Neural cell (in vitro differentiated cells): ENCODE data around the gene CA9. TPM values are rescaled to one million over a fixed set of nuclear protein-coding genes. Genes with fewer than 3 reads are reported as not detected.

Experiments
- H2AFZ ChIP-seq: fragments of 200-600, 300-800 bp; sonication (generic), shearing (Covaris generic); 2 replicates; pipeline ENCODE4 v1.6.0; 2014; ENCODE audit warnings: low read depth, mild to moderate bottlenecking, antibody characterized with exemption, low read length, moderate library complexity
- H3F3A ChIP-seq: fragments of 200-600 bp; shearing (Covaris generic); 2 replicates; pipeline ENCODE4 v1.6.1; 2016; ENCODE audit warnings: mild to moderate bottlenecking, moderate library complexity, mixed read lengths, antibody characterized with exemption, low read length; ENCODE audit not compliant: insufficient read depth, poor library complexity, severe bottlenecking
- H3K27ac ChIP-seq: fragments of 200-600, 300-800 bp; sonication (generic), shearing (Covaris generic); 2 replicates; pipeline ENCODE4 v1.5.1; 2014; ENCODE audit warnings: mild to moderate bottlenecking, low read length, moderate library complexity
- H3K27me3 ChIP-seq: fragments of 300-800, 200-600 bp; sonication (generic), shearing (Covaris generic); 2 replicates; pipeline ENCODE4 v1.6.0; 2014; ENCODE audit warnings: mild to moderate bottlenecking, low read depth, low read length, moderate library complexity; ENCODE audit not compliant: insufficient read depth
- H3K36me3 ChIP-seq: fragments of 300-800, 200-600 bp; sonication (generic), shearing (Covaris generic); 2 replicates; pipeline ENCODE4 v1.5.1; 2014; ENCODE audit warnings: mild to moderate bottlenecking, antibody characterized with exemption, low read length, moderate library complexity; ENCODE audit not compliant: insufficient read depth
- H3K4me2 ChIP-seq: fragments of 300-800, 200-600 bp; sonication (generic), shearing (Covaris generic); 2 replicates; pipeline ENCODE4 v1.6.0; 2014; ENCODE audit warnings: mild to moderate bottlenecking, low read length
- H3K4me3 ChIP-seq: fragments of 300-800, 200-600 bp; sonication (generic), shearing (Covaris generic); 2 replicates; pipeline ENCODE4 v1.5.1; 2014; ENCODE audit warnings: mild to moderate bottlenecking, low read length, moderate library complexity
- H3K79me2 ChIP-seq: fragments of 200-600 bp; shearing (Covaris generic); replicated peaks from 2 replicates; pipeline ENCODE4 v1.6.0; 2014; ENCODE audit warnings: mild to moderate bottlenecking, low read length, moderate library complexity; ENCODE audit not compliant: insufficient read depth
- H3K9ac ChIP-seq: fragments of 300-800, 200-600 bp; sonication (generic), shearing (Covaris generic); 2 replicates; pipeline ENCODE4 v1.6.1; 2016; ENCODE audit warnings: mild to moderate bottlenecking, low read length, mixed read lengths
- H3K9me2 ChIP-seq: fragments of 200-600 bp; shearing (Covaris generic); 2 replicates; pipeline ENCODE4 v1.6.1; 2016; ENCODE audit warnings: mild to moderate bottlenecking, low read length, mixed read lengths; ENCODE audit not compliant: insufficient read depth
- H3K9me3 ChIP-seq: fragments of 200-600, 300-800 bp; sonication (generic), shearing (Covaris generic); 2 replicates; pipeline ENCODE4 v1.6.1; 2016; ENCODE audit warnings: mild to moderate bottlenecking, mixed run types, low read length, moderate library complexity, mixed read lengths
- H4K20me1 ChIP-seq: fragments of 200-600 bp; shearing (Covaris generic); 2 replicates; pipeline ENCODE4 v1.6.1; 2016; ENCODE audit warnings: mild to moderate bottlenecking, mixed run types; ENCODE audit not compliant: insufficient read depth
- CTCF ChIP-seq: fragments of 450-650 bp; IDR thresholded peaks from 2 replicates; pipeline ENCODE4 v1.5.1; 2014; ENCODE audit warnings: antibody characterized with exemption, mild to moderate bottlenecking, moderate library complexity; ENCODE audit not compliant: poor library complexity, severe bottlenecking
- EP300 ChIP-seq: fragments of 450-650 bp; conservative IDR thresholded peaks from 2 replicates; pipeline ENCODE4 v1.6.1; 2014; ENCODE audit warnings: antibody characterized with exemption, mild to moderate bottlenecking, moderate library complexity; ENCODE audit not compliant: poor library complexity, severe bottlenecking
- EZH2 ChIP-seq: fragments of 200-600, 300-800 bp; shearing (Covaris generic), sonication (generic); IDR thresholded peaks from 2 replicates; pipeline ENCODE4 v1.6.1; 2014; ENCODE audit warnings: antibody characterized with exemption, low read length, borderline replicate concordance, mild to moderate bottlenecking; ENCODE audit not compliant: insufficient read depth, poor library complexity, severe bottlenecking
- MXI1 ChIP-seq: fragments of 450-650 bp; conservative IDR thresholded peaks from 2 replicates; pipeline ENCODE4 v1.6.1; 2014; ENCODE audit warnings: antibody characterized with exemption, mild to moderate bottlenecking; ENCODE audit not compliant: poor library complexity, severe bottlenecking
- POLR2AphosphoS5 ChIP-seq: IDR thresholded peaks from 2 replicates; pipeline ENCODE4 v1.6.1; 2012
- RAD21 ChIP-seq: fragments of 450-650 bp; conservative IDR thresholded peaks from 2 replicates; pipeline ENCODE4 v1.6.1; 2014; ENCODE audit warnings: antibody characterized with exemption, mild to moderate bottlenecking, moderate library complexity
- SMC3 ChIP-seq: fragments of 450-650 bp; conservative IDR thresholded peaks from 2 replicates; pipeline ENCODE4 v1.6.1; 2014; ENCODE audit warnings: antibody characterized with exemption, mild to moderate bottlenecking, moderate library complexity; ENCODE audit not compliant: poor library complexity
- TAF1 ChIP-seq: IDR thresholded peaks from 2 replicates; pipeline ENCODE4 v1.6.1; 2012; ENCODE audit warnings: low read depth
- polyA plus RNA-seq: library from polyadenylated mRNA; depleted of rRNA; stranded (reverse); fragments of >200 nt; gene quantifications from 2 replicates; pipeline ENCODE4 v1.2.3, GENCODE V29; 2014
- TF ChIP-seq, protein P1 (sequence below): IDR thresholded peaks from 2 replicates; pipeline ENCODE4 v1.6.1; 2012; ENCODE audit warnings: borderline replicate concordance

Gene CA9
- polyA plus RNA-seq, 1 donor from 2014 or later, result not detected

- TF ChIP-seq EP300 (no peak), SMC3 (no peak), EZH2 (no peak), CTCF (no peak), TAF1 (no peak), POLR2AphosphoS5 (no peak), RAD21 (no peak), MXI1 (no peak)
- TF ChIP-seq, protein P1, sequence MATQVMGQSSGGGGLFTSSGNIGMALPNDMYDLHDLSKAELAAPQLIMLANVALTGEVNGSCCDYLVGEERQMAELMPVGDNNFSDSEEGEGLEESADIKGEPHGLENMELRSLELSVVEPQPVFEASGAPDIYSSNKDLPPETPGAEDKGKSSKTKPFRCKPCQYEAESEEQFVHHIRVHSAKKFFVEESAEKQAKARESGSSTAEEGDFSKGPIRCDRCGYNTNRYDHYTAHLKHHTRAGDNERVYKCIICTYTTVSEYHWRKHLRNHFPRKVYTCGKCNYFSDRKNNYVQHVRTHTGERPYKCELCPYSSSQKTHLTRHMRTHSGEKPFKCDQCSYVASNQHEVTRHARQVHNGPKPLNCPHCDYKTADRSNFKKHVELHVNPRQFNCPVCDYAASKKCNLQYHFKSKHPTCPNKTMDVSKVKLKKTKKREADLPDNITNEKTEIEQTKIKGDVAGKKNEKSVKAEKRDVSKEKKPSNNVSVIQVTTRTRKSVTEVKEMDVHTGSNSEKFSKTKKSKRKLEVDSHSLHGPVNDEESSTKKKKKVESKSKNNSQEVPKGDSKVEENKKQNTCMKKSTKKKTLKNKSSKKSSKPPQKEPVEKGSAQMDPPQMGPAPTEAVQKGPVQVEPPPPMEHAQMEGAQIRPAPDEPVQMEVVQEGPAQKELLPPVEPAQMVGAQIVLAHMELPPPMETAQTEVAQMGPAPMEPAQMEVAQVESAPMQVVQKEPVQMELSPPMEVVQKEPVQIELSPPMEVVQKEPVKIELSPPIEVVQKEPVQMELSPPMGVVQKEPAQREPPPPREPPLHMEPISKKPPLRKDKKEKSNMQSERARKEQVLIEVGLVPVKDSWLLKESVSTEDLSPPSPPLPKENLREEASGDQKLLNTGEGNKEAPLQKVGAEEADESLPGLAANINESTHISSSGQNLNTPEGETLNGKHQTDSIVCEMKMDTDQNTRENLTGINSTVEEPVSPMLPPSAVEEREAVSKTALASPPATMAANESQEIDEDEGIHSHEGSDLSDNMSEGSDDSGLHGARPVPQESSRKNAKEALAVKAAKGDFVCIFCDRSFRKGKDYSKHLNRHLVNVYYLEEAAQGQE, result no peak
- Histone ChIP-seq H3K27ac (no peak overlapping the region), H3K9me3 (no peaks in the 10 kb centered on the region), H3K4me2 (no peak overlapping the region), H3K27me3 (no peaks in the 10 kb centered on the region), H3K36me3 (no peaks in the 10 kb centered on the region), H3K4me3 (no peak overlapping the region), H3K9ac (no peak overlapping the region), H4K20me1 (no peaks in the 10 kb centered on the region), H3F3A (no peaks in the 10 kb centered on the region), H3K79me2 (no peaks in the 10 kb centered on the region), H2AFZ (no peak overlapping the region), H3K9me2 (no peaks in the 10 kb centered on the region)
Measured at GRCh38 chr9:35682520-35683315, 9.0 kb downstream of the CA9 start.

DNA sequence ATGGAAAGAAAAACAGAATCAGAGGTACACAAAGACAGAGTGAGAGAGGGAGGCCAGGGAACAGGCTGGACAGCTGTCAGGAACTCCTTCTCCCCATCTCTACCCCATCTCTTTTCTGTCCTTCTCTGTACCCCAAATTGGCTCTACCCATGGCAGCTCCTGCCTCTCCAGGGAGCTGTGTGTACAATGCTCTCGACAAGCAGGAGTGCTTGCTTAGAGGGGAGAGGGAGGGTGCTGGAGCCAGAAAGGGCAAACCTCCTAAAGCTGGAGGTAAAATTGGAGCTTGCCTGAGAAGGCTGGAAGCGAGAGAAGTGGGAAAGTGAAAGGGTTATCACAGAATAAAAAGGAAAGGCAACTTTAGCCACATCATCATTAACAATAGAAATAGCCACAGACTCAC is 9.6 kb downstream of the CA9 start:
- no peaks in the 10 kb centered on the region for H3K27me3 ChIP-seq
- H3K79me2 ChIP-seq, result no peaks in the 10 kb centered on the region
- no peak overlapping the region for H2AFZ ChIP-seq
- H3K9me3 ChIP-seq, result no peaks in the 10 kb centered on the region
- H3K4me3 ChIP-seq, result no peak overlapping the region
- H3K4me2 ChIP-seq, result no peak overlapping the region
- H3K36me3 ChIP-seq, result no peaks in the 10 kb centered on the region
- H4K20me1 ChIP-seq, result no peaks in the 10 kb centered on the region
- H3F3A ChIP-seq, result no peaks in the 10 kb centered on the region
- no peaks in the 10 kb centered on the region for H3K9me2 ChIP-seq
- H3K9ac ChIP-seq, result no peak overlapping the region
- H3K27ac ChIP-seq, result no peak overlapping the region
- TF ChIP-seq TAF1, result no peak
- TF ChIP-seq CTCF, result no peak
- no peak for TF ChIP-seq SMC3
- no peak for TF ChIP-seq EZH2
- TF ChIP-seq RAD21, result no peak
- no peak for TF ChIP-seq POLR2AphosphoS5
- TF ChIP-seq, protein P1, result no peak
- TF ChIP-seq MXI1, result no peak
- no peak for TF ChIP-seq EP300
